ENCODE data around the gene GAS2.

- peak in 3 of 12 donors; percentile 6 to 19 (median 12) for TF ChIP-seq CTCF (IDR thresholded peaks at IDR 0.05)
- TF ChIP-seq POLR2A (IDR thresholded peaks at IDR 0.05): no peak
Observed at GRCh38 chr11:22778642-22779041, 112.2 kb downstream of the GAS2 start.
